HG03354 (cell line): ENCODE results near the gene BRME1.

Source experiments
- ATAC-seq: cut with Tn5 transposase; IDR thresholded peaks from one replicate; pipeline ENCODE4 v1.9.1; 2021; ENCODE audit warnings: mild to moderate bottlenecking; ENCODE audit not compliant: unreplicated experiment, poor library complexity, severe bottlenecking

Gene BRME1

DNA sequence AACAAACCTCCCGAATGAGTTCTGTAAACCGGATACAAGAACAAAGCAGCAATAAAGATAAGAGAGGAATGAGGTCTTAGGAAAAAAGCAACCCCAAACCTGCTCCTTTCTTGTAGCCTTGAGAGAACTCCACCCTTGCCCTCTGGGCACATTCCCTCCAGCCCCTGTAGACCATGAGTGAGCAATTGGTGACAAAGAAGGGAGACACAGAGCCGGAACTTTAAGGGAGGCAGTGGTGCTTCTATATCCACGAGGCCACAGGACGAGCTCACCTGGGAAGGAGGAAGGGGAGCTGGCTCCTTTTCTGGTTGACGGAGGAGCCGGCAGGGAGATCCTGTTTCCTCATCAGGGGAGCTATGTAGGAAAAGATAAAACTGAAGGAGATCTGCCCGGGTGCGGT is 13.0 kb downstream of the BRME1 start:
- no peak for ATAC-seq

DNA sequence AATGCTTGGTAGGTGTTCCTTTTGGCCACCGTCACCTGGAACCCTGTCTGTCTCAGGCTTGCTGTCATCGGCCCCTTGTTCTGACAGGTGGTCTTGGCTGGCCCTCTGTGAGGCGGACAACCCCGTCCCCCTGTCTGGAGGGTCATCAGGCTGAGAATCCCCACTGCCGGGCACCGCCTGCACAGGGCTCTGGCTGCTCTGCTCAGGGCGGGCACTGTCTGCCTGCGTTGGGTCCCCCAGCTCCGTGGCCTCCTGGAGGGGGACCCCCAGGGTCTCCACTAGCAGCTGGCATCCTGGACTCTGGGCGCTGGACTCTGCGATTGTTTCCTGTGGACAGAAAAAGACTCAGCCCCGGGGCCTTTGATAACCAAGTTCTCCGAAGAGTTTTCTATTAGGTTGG is 15.8 kb downstream of the BRME1 start:
- no peak for ATAC-seq

DNA sequence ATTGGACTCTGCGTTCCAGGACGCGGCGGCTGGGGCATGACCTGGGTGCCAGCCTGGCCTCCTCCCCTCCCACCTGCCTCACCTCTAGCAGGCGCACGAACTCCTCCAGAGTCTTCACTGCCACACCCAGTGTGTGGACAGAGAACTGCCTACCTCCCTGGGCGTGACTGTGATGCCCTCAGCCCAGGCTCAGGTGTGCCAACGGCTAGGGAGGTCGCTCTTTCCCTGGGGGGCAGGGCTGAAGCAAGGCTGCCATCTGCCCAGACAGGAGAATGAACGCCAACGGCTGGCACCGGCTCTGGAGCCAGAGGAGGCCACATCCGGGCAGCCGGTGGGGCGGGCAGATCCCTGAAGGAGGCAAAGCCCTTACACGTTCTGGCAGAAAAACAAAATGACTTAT is 17.6 kb downstream of the BRME1 start:
- ATAC-seq = no peak

DNA sequence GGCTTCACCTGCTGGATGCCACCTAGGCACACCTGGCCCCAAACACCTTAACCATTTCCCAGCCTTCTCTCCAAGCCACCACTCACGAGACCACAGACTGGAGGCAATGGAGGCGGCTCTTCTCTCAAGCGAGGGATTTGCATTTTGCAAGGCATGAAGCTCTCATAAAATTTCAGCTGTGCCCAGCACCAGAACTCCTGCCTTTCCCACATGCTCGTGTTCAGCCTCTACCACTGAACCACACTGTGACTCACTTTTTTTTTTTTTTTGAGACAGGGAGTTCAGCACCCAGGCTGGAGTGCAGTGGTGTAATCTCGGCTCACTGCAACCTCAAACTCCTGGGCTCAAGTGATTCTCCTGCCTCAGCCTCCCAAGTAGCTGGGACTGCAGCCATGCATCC is 18.4 kb downstream of the BRME1 start:
- no peak for ATAC-seq

DNA sequence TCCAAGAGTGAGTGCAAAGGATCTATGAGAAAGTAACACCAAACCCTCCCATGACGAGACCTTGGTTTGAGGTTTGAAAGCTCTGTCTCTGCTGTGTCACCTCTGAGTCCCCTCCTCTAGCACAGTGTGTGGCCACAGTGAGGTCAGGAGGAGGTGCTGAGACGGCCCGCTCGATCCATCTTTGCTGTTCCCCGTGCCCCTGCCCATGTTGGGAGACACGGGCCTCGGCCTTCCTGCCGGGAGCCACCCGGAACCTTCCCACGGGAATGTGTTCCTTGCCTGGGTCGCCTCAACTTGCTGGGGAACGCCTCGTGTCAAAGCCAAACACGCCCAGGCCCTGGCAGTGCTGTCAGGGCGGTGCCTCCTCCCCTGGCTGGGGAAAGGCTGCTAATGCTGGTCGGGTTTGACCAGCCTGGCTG is 18.9 kb downstream of the BRME1 start:
- no peak for ATAC-seq

DNA sequence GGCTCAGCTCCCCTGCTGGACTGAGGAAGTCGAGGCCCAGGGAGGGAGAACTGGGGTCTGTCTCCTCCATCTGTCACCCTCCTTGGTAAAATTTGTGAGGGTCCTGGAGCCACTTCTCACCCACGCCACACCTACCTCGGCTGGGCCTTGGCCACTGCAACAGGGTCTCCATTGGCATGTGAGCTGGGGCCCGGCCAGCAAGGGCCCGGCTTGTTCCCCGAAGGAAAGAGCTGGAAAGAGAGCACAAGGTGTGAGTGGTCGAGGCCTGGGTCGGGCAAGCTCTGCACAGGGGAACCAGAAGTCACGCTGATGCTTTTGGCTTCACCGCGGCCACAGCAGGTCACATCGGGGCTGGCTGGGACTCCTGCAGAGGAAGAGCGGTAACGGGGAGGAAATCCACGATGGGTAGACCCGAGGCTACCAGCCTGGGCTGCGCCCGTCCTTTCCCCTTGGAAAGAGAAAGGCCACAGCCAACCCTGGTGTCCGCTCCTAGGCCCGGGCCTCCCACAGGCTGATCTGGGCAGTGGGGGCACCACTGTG is 20.0 kb downstream of the BRME1 start:
- no peak for ATAC-seq

- no peak for ATAC-seq
Measured at GRCh38 chr19:13884726-13885591, 21.0 kb downstream of the BRME1 start.

- no peak for ATAC-seq
Measured at GRCh38 chr19:13883516-13884064, 22.3 kb downstream of the BRME1 start.

DNA sequence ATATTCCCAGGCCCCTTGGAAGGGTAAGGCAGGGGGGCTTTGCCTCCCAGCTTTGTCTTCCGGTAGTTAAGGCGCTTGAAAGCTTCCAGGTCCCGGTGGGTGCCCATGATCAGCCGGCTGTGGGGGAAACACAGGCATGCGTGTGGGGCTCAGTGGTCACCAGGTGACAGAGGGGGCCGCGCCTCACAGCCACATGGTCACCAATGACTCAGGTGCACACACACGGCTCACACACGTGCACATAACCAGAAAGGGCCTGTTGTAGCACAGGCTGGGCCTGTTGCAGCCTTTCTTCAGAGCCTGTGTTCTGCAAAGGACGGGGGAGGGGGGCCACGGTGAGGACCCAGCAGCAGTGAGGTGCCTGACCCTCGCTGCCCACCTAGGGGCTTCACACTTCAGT is 23.1 kb downstream of the BRME1 start:
- ATAC-seq = no peak

- no peak for ATAC-seq
Measured at GRCh38 chr19:13882419-13882795, 23.5 kb downstream of the BRME1 start.

DNA sequence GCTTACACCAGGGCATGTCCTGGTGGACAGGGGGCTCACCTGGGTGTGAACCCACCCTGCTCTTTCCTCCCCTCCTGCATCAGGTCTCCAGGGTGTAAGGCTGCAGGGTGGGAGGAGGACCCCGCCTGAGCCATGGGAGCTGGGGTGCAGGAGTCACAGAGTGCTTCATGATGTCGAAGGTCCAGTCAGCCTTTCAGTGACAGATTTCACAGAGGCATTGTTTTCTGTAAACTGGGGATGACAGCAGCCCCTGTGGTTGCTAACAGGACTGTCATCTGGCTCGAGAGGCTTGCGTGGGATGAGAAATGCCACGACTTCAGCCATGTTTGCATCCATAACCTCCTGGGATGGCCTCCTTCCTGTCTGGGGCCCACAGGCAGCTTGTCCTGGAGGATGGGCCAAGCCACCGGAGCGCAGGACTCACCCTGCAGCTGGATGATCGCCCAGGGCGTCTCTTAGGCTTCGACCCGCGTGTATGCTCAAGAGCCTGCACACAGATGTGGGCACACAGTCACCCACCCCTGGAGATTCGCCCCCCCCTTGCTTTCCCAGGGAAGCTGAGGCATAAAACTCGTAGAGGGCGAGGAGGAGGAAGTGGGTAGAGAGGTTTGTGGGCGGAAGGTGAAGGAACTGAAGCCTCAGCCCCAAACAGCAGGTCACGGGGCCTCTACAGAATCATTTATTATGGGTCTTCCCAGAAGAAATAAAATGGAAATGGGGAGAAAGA is 24.1 kb downstream of the BRME1 start:
- ATAC-seq = no peak

- ATAC-seq = no peak
Measured at GRCh38 chr19:13881251-13881691, 24.6 kb downstream of the BRME1 start.

GRCh38 chr19:13880059-13881043 is 25.6 kb downstream of the BRME1 start:
- peak; percentile 87 for ATAC-seq

GRCh38 chr19:13877303-13877702 is 28.6 kb downstream of the BRME1 start:
- no peak for ATAC-seq

DNA sequence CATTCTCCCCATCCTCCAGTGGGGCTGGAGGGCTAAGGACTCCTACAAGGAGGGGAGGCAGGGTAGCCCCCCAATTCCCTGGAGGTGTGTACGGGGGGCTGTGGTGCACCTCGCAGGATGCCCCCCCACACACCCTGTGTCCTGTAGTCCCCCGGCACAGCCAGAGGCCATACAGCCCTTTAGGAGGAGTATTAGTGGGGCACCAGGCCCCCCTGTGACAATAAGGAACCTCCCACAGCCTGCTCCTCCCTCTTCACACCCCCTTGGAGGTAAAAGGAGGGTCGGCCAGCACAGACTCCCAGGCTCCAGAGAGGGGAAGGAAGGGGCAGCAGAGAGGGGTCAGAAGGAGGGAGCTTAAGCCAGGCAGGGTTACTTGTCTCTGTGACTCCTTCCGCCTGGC is 29.1 kb downstream of the BRME1 start, which contains the start of gene NANOS3:
TSS of gene NANOS3 (plus strand) at position 301 of the 400 bp plus-strand sequence. CDS start 115 bp downstream, outside the sequence.
- no peak for ATAC-seq

- ATAC-seq = no peak
Measured at GRCh38 chr19:13875824-13876223, 30.1 kb downstream of the BRME1 start.

GRCh38 chr19:13873834-13874515 is 31.9 kb downstream of the BRME1 start:
- ATAC-seq = no peak

- no peak for ATAC-seq
Measured at GRCh38 chr19:13872695-13873389, 33.1 kb downstream of the BRME1 start.
